H1 (cell line): ENCODE results near the gene C1QL2.

Source experiments
- ATF3 ChIP-seq: IDR thresholded peaks from 2 replicates; pipeline ENCODE4 v1.6.1; 2011; ENCODE audit warnings: low read depth, mild to moderate bottlenecking, low read length; ENCODE audit not compliant: insufficient read depth
- CREB1 ChIP-seq: IDR thresholded peaks from 2 replicates; pipeline ENCODE4 v1.6.1; 2012; ENCODE audit warnings: inconsistent platforms
- GABPA ChIP-seq: IDR thresholded peaks from 2 replicates; pipeline ENCODE4 v1.6.1; 2011; ENCODE audit warnings: mild to moderate bottlenecking, low read length, moderate library complexity, borderline replicate concordance; ENCODE audit not compliant: insufficient read depth
- POLR2A ChIP-seq, 2 experiments: IDR thresholded peaks; 1 replicate in 1 of 2; 2 replicates in 1 of 2; pipeline ENCODE4 v1.6.1; 2011; ENCODE audit warnings: low read depth in 2 of 2, low read length in 2 of 2, mild to moderate bottlenecking in 2 of 2; ENCODE audit errors: control extremely low read depth in 1 of 2
- POLR2AphosphoS5 ChIP-seq: IDR thresholded peaks from 2 replicates; pipeline ENCODE4 v1.6.1; 2011; ENCODE audit warnings: low read depth, low read length
- SP1 ChIP-seq: IDR thresholded peaks from 2 replicates; pipeline ENCODE4 v1.6.1; 2011; ENCODE audit warnings: low read depth, low read length
- SP2 ChIP-seq: IDR thresholded peaks from 2 replicates; pipeline ENCODE4 v1.6.1; 2012; ENCODE audit warnings: mild to moderate bottlenecking, low read length, inconsistent platforms
- TAF1 ChIP-seq: IDR thresholded peaks from 2 replicates; pipeline ENCODE4 v1.6.1; 2011; ENCODE audit warnings: mild to moderate bottlenecking, low read depth, low read length
- TEAD4 ChIP-seq: IDR thresholded peaks from 2 replicates; pipeline ENCODE4 v1.6.1; 2012; ENCODE audit warnings: low read depth, low read length, inconsistent platforms, mixed read lengths
- ZNF274 ChIP-seq: IDR thresholded peaks from 2 replicates; pipeline ENCODE4 v1.7.0; 2012; ENCODE audit warnings: low read length, borderline replicate concordance; ENCODE audit errors: extremely low read depth
- TF ChIP-seq, protein P1 (sequence below), 3 experiments: IDR thresholded peaks; 1 replicate in 2 of 3; 2 replicates in 1 of 3; pipeline versions ENCODE4 v1.5.1 to v1.6.1; 2011; ENCODE audit warnings: low read length in 3 of 3, mild to moderate bottlenecking in 3 of 3, inconsistent platforms in 2 of 3, low read depth in 1 of 3, moderate library complexity in 1 of 3; ENCODE audit not compliant: insufficient read depth in 1 of 3; ENCODE audit errors: control extremely low read depth in 1 of 3

GRCh38 chr2:119205001-119205706 is 46.6 kb upstream of the C1QL2 start:
- TF ChIP-seq, protein P1, sequence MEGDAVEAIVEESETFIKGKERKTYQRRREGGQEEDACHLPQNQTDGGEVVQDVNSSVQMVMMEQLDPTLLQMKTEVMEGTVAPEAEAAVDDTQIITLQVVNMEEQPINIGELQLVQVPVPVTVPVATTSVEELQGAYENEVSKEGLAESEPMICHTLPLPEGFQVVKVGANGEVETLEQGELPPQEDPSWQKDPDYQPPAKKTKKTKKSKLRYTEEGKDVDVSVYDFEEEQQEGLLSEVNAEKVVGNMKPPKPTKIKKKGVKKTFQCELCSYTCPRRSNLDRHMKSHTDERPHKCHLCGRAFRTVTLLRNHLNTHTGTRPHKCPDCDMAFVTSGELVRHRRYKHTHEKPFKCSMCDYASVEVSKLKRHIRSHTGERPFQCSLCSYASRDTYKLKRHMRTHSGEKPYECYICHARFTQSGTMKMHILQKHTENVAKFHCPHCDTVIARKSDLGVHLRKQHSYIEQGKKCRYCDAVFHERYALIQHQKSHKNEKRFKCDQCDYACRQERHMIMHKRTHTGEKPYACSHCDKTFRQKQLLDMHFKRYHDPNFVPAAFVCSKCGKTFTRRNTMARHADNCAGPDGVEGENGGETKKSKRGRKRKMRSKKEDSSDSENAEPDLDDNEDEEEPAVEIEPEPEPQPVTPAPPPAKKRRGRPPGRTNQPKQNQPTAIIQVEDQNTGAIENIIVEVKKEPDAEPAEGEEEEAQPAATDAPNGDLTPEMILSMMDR (IDR thresholded peaks at IDR 0.05; ENCODE audit: control extremely low read depth in 1 of 3, insufficient read depth in 1 of 3, low read depth in 1 of 3, low read length in 3 of 3) = no peak
- TF ChIP-seq CREB1 (no peak), POLR2AphosphoS5 (no peak), TEAD4 (no peak), SP1 (no peak), TAF1 (no peak), ZNF274 (no peak), SP2 (no peak), ATF3 (no peak), POLR2A (IDR thresholded peaks at IDR 0.05; ENCODE audit: control extremely low read depth in 1 of 2, low read depth in 2 of 2, low read length in 2 of 2) (no peak), GABPA (no peak)
